ENCODE results near the gene STARD5. TPM values are rescaled to one million over a fixed set of nuclear protein-coding genes. Genes with fewer than 3 reads are reported as not detected.

The STARD5 gene
- total and polyA plus RNA-seq, 2 of the 4 experiments (the other 2 are of a cell fraction), result 5.0 to 22.8 TPM

DNA sequence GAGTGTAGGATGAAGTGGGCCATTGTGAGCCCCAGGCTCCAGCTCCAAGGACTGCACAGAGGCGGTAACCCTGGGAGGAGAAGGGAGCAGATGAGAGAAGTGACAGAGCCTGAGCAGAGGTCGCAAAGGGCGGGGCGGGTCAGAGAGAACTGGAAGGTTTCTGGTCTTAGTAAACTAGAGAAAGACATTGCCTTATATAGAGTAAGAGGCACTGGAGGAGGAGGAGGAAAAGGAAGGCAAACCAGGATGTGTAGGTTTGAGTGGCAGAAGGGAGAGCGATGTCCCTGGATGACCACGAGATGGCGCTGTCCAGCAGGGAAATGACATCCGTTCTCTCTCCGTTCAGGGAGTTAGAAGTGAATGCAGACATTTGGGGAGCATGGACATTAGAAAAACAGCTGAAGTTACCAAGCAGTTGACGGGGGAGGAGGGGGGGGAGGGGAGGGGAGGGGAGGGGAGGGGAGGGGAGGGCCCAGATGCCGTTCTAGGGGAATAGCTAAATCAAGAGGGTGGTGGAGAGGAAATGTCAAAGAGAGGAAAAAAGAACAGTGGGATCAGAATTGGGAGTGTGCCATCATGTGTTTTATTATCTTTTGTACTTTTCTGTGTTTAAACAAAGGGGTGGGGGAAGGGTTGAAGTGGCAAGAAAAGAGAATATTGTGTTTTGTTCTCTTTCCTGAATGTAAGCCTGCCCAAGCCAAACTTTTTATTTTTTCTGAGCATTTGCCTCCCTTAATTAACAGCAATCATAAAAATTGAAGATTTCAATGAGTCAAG lies 48.8 kb downstream of the STARD5 start:
- no peak overlapping the region for H3K4me2 ChIP-seq (ENCODE audit: low read depth, low read length)
- in situ Hi-C loops (cut with MboI; ENCODE audit: low sequenced_read_pairs), result no loop called here
- no peak overlapping the region for H4K91ac ChIP-seq (ENCODE audit: insufficient read depth, low read depth, low read length)

More for the DNA sequence above, 48.8 kb downstream of the STARD5 start:
- Histone ChIP-seq H3K4me3 (ENCODE audit: insufficient read depth, low read depth, low read length) (no peak overlapping the region), H2BK120ac (ENCODE audit: low read depth, low read length) (no peak overlapping the region), H3K9me3 (ENCODE audit: control insufficient read depth, insufficient read depth, low read length) (peaks cover 3% of the 10 kb centered on the region; the same call in 1 of the 2 replicates), H3K18ac (ENCODE audit: low read depth, low read length) (no peak overlapping the region; the same call in 1 of the 2 replicates), H2BK5ac (ENCODE audit: low read depth, low read length, poor library complexity, severe bottlenecking) (no peak overlapping the region), H3K27me3 (ENCODE audit: control insufficient read depth, insufficient read depth, low read length) (no peaks in the 10 kb centered on the region), H4K5ac (ENCODE audit: low read depth, low read length) (peak overlapping the region; percentile 13; the same call in 1 of the 2 replicates), H3K79me1 (ENCODE audit: low read depth in 1 of 2, low read length in 2 of 2) (no peaks in the 10 kb centered on the region), H2AK9ac (replicated peaks; ENCODE audit: low read depth, low read length, poor library complexity) (peak overlapping the region; percentile 56), H3K36me3 (ENCODE audit: control insufficient read depth, insufficient read depth, low read length) (peaks cover 11% of the 10 kb centered on the region; the same call in 1 of the 2 replicates), H3K27ac (ENCODE audit: insufficient read depth, low read length) (no peak overlapping the region; the same call in 1 of the 2 replicates), H4K8ac (ENCODE audit: low read depth in 2 of 2, low read length in 2 of 2) (peak overlapping the region in 1 of 2 experiments; percentile 8; a peak in 1 of 4 replicates), H2BK20ac (ENCODE audit: low read depth, low read length) (no peak overlapping the region), H3K14ac (replicated peaks; ENCODE audit: low read depth, low read length) (no peak overlapping the region), H2AFZ (replicated peaks; ENCODE audit: low read length, poor library complexity) (peak overlapping the region; percentile 33), H2AK5ac (ENCODE audit: low read depth, low read length) (no peak overlapping the region), H3K4me1 (ENCODE audit: control insufficient read depth, insufficient read depth, low read length) (peaks cover 9% of the 10 kb centered on the region), H3K9me1 (ENCODE audit: insufficient read depth, low read length) (peaks cover 3% of the 10 kb centered on the region; the same call in 1 of the 2 replicates), H3K23ac (ENCODE audit: low read depth, low read length) (no peak overlapping the region), H4K20me1 (ENCODE audit: insufficient read depth, low read length) (no peaks in the 10 kb centered on the region), H3K9ac (ENCODE audit: low read depth, low read length) (no peak overlapping the region), H2BK15ac (ENCODE audit: low read depth, low read length) (no peak overlapping the region), H3K56ac (ENCODE audit: extremely low read depth, insufficient read depth, low read length) (no peak overlapping the region), H3K4ac (ENCODE audit: low read depth, low read length) (no peak overlapping the region)
- ChIA-PET POLR2A (ENCODE audit: unreplicated experiment) (interaction anchor here (0.5 kb wide), 1 partner anchor 305 kb away, joined by 3 read pairs; no protein-coding TSS in a partner anchor), CTCF (interaction anchor here (0.6 to 2.3 kb wide), 15 partner anchors 8 to 136 kb away, joined by 3 to 23 read pairs (median 5); partner anchors contain the start of gene STARD5)
- no peak for TF ChIP-seq FOS (IDR thresholded peaks at IDR 0.05; ENCODE audit: low read depth, low read length)
- TF ChIP-seq RAD21 (IDR thresholded peaks at IDR 0.05; ENCODE audit: low read length), result peak; percentile 98
- peak; percentile 98 for TF ChIP-seq SMC3 (IDR thresholded peaks at IDR 0.05; ENCODE audit: low read depth, low read length)
- no peak for TF ChIP-seq BHLHE40 (IDR thresholded peaks at IDR 0.05; ENCODE audit: low read depth, low read length)
- TF ChIP-seq CEBPB (IDR thresholded peaks at IDR 0.05; ENCODE audit: low read depth, low read length), result no peak
- TF ChIP-seq, protein P1, sequence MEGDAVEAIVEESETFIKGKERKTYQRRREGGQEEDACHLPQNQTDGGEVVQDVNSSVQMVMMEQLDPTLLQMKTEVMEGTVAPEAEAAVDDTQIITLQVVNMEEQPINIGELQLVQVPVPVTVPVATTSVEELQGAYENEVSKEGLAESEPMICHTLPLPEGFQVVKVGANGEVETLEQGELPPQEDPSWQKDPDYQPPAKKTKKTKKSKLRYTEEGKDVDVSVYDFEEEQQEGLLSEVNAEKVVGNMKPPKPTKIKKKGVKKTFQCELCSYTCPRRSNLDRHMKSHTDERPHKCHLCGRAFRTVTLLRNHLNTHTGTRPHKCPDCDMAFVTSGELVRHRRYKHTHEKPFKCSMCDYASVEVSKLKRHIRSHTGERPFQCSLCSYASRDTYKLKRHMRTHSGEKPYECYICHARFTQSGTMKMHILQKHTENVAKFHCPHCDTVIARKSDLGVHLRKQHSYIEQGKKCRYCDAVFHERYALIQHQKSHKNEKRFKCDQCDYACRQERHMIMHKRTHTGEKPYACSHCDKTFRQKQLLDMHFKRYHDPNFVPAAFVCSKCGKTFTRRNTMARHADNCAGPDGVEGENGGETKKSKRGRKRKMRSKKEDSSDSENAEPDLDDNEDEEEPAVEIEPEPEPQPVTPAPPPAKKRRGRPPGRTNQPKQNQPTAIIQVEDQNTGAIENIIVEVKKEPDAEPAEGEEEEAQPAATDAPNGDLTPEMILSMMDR (conservative IDR thresholded peaks at IDR 0.05; ENCODE audit: low read depth, low read length), result peak; percentile 92
- TF ChIP-seq, protein P2, sequence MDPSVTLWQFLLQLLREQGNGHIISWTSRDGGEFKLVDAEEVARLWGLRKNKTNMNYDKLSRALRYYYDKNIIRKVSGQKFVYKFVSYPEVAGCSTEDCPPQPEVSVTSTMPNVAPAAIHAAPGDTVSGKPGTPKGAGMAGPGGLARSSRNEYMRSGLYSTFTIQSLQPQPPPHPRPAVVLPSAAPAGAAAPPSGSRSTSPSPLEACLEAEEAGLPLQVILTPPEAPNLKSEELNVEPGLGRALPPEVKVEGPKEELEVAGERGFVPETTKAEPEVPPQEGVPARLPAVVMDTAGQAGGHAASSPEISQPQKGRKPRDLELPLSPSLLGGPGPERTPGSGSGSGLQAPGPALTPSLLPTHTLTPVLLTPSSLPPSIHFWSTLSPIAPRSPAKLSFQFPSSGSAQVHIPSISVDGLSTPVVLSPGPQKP (IDR thresholded peaks at IDR 0.05; ENCODE audit: borderline replicate concordance, low read depth, low read length), result no peak
- no peak for TF ChIP-seq RCOR1 (IDR thresholded peaks at IDR 0.05; ENCODE audit: insufficient replicate concordance, low read length)
- TF ChIP-seq MAZ (IDR thresholded peaks at IDR 0.05; ENCODE audit: borderline replicate concordance, low read depth, low read length), result no peak; the same call in 1 of the 2 replicates
- TF ChIP-seq, protein P3, sequence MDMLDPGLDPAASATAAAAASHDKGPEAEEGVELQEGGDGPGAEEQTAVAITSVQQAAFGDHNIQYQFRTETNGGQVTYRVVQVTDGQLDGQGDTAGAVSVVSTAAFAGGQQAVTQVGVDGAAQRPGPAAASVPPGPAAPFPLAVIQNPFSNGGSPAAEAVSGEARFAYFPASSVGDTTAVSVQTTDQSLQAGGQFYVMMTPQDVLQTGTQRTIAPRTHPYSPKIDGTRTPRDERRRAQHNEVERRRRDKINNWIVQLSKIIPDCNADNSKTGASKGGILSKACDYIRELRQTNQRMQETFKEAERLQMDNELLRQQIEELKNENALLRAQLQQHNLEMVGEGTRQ (IDR thresholded peaks at IDR 0.05; ENCODE audit: low read depth, low read length), result no peak
- no peak for TF ChIP-seq POLR2A (IDR thresholded peaks at IDR 0.05; ENCODE audit: low read depth, low read length)
- 100% methylated on average over 1 of the region's 11 CpGs; no CpG with 5 or more reads in 1 of the 2 experiments for WGBS, 2 experiments (ENCODE audit: extremely low coverage in 2 of 2, insufficient read length in 1 of 2)
- ATAC-seq (ENCODE audit: low read depth) (peak; percentile 91), DNase-seq (peak; percentile 86)
- dilution Hi-C loops (cut with HindIII; ENCODE audit: low sequenced_read_pairs, unreplicated experiment), result no loop called here
- BruUV-seq (replicated peaks), result no TSS peak
- intact Hi-C loops (cut with micrococcal nuclease), result loop anchor here (1.0 to 2.0 kb wide), 4 partner anchors 61 to 772 kb away; no protein-coding TSS in a partner anchor

Data from IMR-90 (cell line).